Keratinocyte (primary cell): ENCODE results near the gene ROR1. TPM values are rescaled to one million over a fixed set of nuclear protein-coding genes. Genes with fewer than 3 reads are reported as not detected.

ENCODE experiments used
- DNase-seq: peaks from one replicate; pipeline ENCODE4 v3.0.0-alpha.2; 2011; ENCODE audit warnings: low read depth, missing footprints, low spot score
- FAIRE-seq: peaks from 2 replicates; lab custom pipeline; 2011; peaks lifted over from hg19 to GRCh38; lab: Jason Lieb, UNC
- H2AFZ ChIP-seq: 2 replicates; pipeline ENCODE4 v1.6.0; 2012; ENCODE audit warnings: low read length, control low read depth, inconsistent platforms; ENCODE audit not compliant: control insufficient read depth
- H3K27ac ChIP-seq: 2 replicates; pipeline ENCODE4 v1.5.1; 2011; ENCODE audit warnings: low read length; ENCODE audit not compliant: control insufficient read depth, insufficient read depth
- H3K27me3 ChIP-seq: 3 replicates; pipeline ENCODE4 v1.6.0; 2011; ENCODE audit warnings: low read length; ENCODE audit not compliant: control insufficient read depth, insufficient read depth; ENCODE audit errors: extremely low read depth
- H3K36me3 ChIP-seq, 2 experiments: 2 replicates in 1 of 2; 3 replicates in 1 of 2; pipeline ENCODE4 v1.5.1; 2011; ENCODE audit warnings: low read length in 2 of 2, mild to moderate bottlenecking in 1 of 2; ENCODE audit not compliant: control insufficient read depth in 2 of 2, insufficient read depth in 2 of 2; ENCODE audit errors: extremely low read depth in 1 of 2
- H3K4me1 ChIP-seq: 3 replicates; pipeline ENCODE4 v1.5.1; 2011; ENCODE audit warnings: low read length; ENCODE audit not compliant: control insufficient read depth, insufficient read depth; ENCODE audit errors: extremely low read depth
- H3K4me2 ChIP-seq: 3 replicates; pipeline ENCODE4 v1.6.0; 2011; ENCODE audit warnings: low read depth, low read length; ENCODE audit not compliant: control insufficient read depth, insufficient read depth; ENCODE audit errors: extremely low read depth
- H3K4me3 ChIP-seq, 3 experiments: fragments of 200-600 bp in 1 of 3; sonication (generic) in 1 of 3; 2 replicates in 2 of 3; 3 replicates in 1 of 3; pipeline ENCODE4 v1.5.1; 2011 to 2016; ENCODE audit warnings: low read length in 3 of 3, mild to moderate bottlenecking in 3 of 3, control low read depth in 2 of 3, inconsistent platforms in 1 of 3, low read depth in 1 of 3, mixed read lengths in 1 of 3, mixed run types in 1 of 3, moderate library complexity in 1 of 3; ENCODE audit not compliant: control insufficient read depth in 2 of 3, insufficient read depth in 2 of 3; ENCODE audit errors: extremely low read depth in 1 of 3
- H3K79me2 ChIP-seq: 2 replicates; pipeline ENCODE4 v1.6.0; 2012; ENCODE audit warnings: low read length; ENCODE audit not compliant: control insufficient read depth, insufficient read depth
- H3K9ac ChIP-seq: 3 replicates; pipeline ENCODE4 v1.6.0; 2011; ENCODE audit warnings: low read length; ENCODE audit not compliant: control insufficient read depth, insufficient read depth; ENCODE audit errors: extremely low read depth
- H3K9me1 ChIP-seq: 3 replicates; pipeline ENCODE4 v1.6.0; 2011; ENCODE audit warnings: low read length; ENCODE audit not compliant: control insufficient read depth, insufficient read depth; ENCODE audit errors: extremely low read depth
- H3K9me3 ChIP-seq: 2 replicates; pipeline ENCODE4 v1.5.1; 2012; ENCODE audit warnings: low read depth, low read length; ENCODE audit not compliant: control insufficient read depth
- H4K20me1 ChIP-seq: 3 replicates; pipeline ENCODE4 v1.6.0; 2011; ENCODE audit warnings: low read length; ENCODE audit not compliant: control insufficient read depth, insufficient read depth; ENCODE audit errors: extremely low read depth
- CTCF ChIP-seq, 3 experiments: IDR thresholded peaks in 1 of 3; conservative IDR thresholded peaks in 1 of 3; optimal IDR thresholded peaks in 1 of 3; 2 replicates in 2 of 3; 3 replicates in 1 of 3; pipeline versions ENCODE3 to v1.5.1; 2011; ENCODE audit warnings: low read length in 3 of 3, mild to moderate bottlenecking in 3 of 3, moderate library complexity in 2 of 3, control low read depth in 1 of 3, inconsistent platforms in 1 of 3; ENCODE audit not compliant: insufficient read depth in 2 of 3; ENCODE audit errors: extremely low read depth in 1 of 3
- EZH2 ChIP-seq: IDR thresholded peaks from one replicate; pipeline ENCODE4 v1.6.1; 2012; ENCODE audit warnings: inconsistent platforms, mild to moderate bottlenecking, low read length, moderate library complexity
- dilution Hi-C: fragments of 300-500 bp; cut with MboI; formaldehyde crosslinking; loops from one replicate; pipeline ENCODE4 v1.7.0; 2020; ENCODE audit warnings: low sequenced_read_pairs; ENCODE audit not compliant: extremely low pct_ligation_motif_present
- polyA plus RNA-seq, 5 experiments: library from polyadenylated mRNA; depleted of rRNA in 3 of 5; stranded (reverse) in 3 of 5; stranded (forward) in 1 of 5; unstranded in 1 of 5; fragments of >200 nt; gene quantifications; 1 replicate in 1 of 5; 2 replicates in 3 of 5; 3 replicates in 1 of 5; pipeline versions ENCODE4 v1.2.1 to v1.2.3, GENCODE V29; 2011 to 2012; ENCODE audit warnings: missing spikeins in 2 of 5, low read depth in 1 of 5, low replicate concordance in 1 of 5

ROR1 gene
- polyA plus RNA-seq, 1 donor (not counting 4 experiments of a cell fraction or from before 2014, with no cell fraction given), result 9.2 TPM

GRCh38 chr1:63883494-63884235 is 109.8 kb downstream of the ROR1 start:
- H3K36me3 ChIP-seq, result no peaks in the 10 kb centered on the region
- DNase-seq (no peak), FAIRE-seq (no peak)
- H2AFZ ChIP-seq, result no peak overlapping the region
- H3K9me3 ChIP-seq, result no peaks in the 10 kb centered on the region
- H3K79me2 ChIP-seq, result no peaks in the 10 kb centered on the region
- no peak overlapping the region for H3K9ac ChIP-seq
- no peak overlapping the region for H3K4me3 ChIP-seq
- peaks cover 2% of the 10 kb centered on the region for H3K4me1 ChIP-seq
- H4K20me1 ChIP-seq, result no peaks in the 10 kb centered on the region
- H3K27ac ChIP-seq, result no peak overlapping the region
- no peaks in the 10 kb centered on the region for H3K27me3 ChIP-seq
- no peak overlapping the region for H3K4me2 ChIP-seq
- dilution Hi-C loops, result no loop called here
- TF ChIP-seq CTCF (optimal IDR thresholded peaks at IDR 0.05 in 1 of 3, IDR thresholded peaks at IDR 0.05 in 1 of 3, conservative IDR thresholded peaks at IDR 0.05 in 1 of 3; ENCODE audit: extremely low read depth in 1 of 3, insufficient read depth in 2 of 3, low read length in 3 of 3), result no peak
- TF ChIP-seq EZH2, result no peak
- no peaks in the 10 kb centered on the region for H3K9me1 ChIP-seq

- Histone ChIP-seq H3K9me3 (no peaks in the 10 kb centered on the region), H3K79me2 (no peaks in the 10 kb centered on the region), H3K27ac (no peak overlapping the region), H3K9me1 (no peaks in the 10 kb centered on the region), H3K4me2 (no peak overlapping the region), H3K36me3 (no peaks in the 10 kb centered on the region), H4K20me1 (no peaks in the 10 kb centered on the region), H3K4me1 (no peaks in the 10 kb centered on the region), H3K9ac (no peak overlapping the region), H2AFZ (no peak overlapping the region), H3K27me3 (no peaks in the 10 kb centered on the region), H3K4me3 (no peak overlapping the region)
- FAIRE-seq (no peak), DNase-seq (no peak)
- dilution Hi-C loops, result no loop called here
- no peak for TF ChIP-seq EZH2
Observed at GRCh38 chr1:63884486-63884885, 110.7 kb downstream of the ROR1 start.
